GM18870 (cell line): ENCODE measurements around the gene SMNDC1.
A peak's percentile ranks its signal among the peaks of the same experiment; 100 is the strongest.
"Not testable (repeated sequence)": the region's sequence is repeated elsewhere in the genome, so short reads cannot be mapped to it uniquely, and the experiment has no call there.

ENCODE experiments used
- ATAC-seq: cut with Tn5 transposase; IDR thresholded peaks from one replicate; pipeline ENCODE4 v1.9.1; 2021; ENCODE audit warnings: moderate library complexity; ENCODE audit not compliant: unreplicated experiment

The SMNDC1 gene

DNA sequence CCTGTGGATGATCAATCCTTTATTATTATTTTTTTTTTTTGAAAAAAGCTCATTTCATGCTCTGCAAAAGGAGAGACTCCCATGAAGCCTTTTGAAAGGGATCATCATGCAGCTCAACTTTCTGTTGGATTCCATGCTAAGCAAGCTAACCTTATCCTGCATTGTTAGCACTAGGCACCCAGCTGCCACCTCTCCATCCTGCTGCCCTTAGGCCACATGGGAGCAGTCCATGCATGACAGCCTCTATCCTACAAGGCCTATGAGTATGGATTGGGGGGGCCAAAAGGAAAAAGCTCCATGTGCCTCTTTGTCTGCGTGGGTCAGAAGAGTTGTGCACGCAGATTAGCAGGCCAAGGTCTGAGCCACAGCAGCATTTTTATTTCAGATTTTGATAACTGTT lies 19.2 kb downstream of the SMNDC1 start:
- ATAC-seq, result no peak

DNA sequence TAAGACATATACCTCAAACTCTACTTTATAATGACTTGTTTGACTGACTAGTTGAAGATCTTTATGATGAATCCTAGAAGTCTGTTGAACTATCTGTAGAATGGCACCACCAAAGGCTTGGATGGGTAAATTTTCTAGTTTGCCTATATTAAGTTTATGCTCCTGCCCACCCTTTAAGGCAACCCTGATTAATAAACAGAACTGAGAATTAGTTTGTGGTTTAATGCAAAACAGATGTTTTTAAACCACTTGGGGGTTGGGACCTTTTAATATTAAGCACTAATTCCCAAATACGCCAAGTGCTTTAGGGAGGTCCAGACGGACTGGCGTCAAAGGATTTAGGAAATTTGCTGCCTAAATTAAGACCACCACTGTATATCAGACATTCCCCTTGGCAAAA lies 20.5 kb downstream of the SMNDC1 start:
- no peak for ATAC-seq

DNA sequence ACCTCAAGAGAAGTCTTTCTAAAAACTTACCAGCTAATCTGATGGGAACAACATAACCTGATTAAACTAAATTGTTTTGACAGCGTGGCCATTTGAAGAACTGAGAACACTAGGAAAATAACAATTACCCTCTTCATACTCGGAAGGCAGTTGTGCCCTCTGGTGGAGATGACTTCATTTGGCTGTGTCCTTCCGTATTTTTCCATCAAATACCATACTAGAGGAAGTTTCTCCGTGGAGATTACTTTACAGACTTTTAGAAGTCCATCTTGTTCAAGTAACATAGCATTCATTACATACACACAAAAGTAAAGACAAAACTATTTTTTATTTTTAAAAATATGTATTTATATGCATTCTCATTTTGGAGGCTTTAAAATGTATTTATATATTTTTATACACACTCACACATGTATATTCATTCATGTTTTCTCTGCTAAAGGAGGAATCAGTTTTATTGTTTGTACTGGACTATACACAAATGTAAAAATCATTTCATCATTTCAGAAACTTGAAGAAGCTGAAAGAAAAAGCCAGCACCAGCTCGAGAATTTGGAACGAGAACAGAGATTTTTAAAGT lies 25.2 kb downstream of the SMNDC1 start:
- peak; percentile 51 for ATAC-seq

DNA sequence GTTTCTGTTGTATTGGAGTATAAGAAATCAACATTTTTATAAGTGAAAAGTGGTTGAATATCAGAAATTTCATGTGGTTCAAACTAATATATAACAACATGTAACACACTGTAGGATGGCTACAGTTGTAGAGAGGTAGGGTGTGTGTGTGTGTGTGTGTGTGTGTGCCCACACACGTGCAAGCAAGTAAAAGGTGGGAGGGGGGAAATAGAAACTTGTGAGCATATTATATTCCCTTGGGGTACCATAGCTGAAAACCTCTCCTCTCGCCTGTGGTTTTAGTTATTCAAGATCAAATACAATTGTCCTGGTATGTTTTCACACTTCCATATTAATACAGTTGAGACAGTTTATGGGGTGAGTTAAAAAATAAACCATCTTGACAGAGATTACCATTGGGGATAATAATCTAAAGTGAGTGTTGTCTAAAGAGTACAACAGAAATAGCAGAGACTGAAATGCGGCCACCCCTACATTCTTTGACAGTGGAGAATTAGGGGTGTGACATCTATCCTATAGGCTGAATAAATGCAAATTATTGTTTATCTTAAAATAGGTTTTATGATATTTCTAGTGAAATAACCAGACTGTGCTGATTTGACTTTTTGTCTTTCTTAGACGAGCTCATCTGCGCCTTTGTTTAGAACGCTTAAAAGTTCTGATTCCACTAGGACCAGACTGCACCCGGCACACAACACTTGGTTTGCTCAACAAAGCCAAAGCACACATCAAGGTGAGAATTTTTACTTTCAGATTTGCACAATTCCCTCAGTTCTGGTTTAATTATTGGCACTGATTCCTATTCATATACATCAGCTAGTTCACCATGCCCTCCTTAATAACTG lies 25.9 kb downstream of the SMNDC1 start:
- ATAC-seq, result no peak

DNA sequence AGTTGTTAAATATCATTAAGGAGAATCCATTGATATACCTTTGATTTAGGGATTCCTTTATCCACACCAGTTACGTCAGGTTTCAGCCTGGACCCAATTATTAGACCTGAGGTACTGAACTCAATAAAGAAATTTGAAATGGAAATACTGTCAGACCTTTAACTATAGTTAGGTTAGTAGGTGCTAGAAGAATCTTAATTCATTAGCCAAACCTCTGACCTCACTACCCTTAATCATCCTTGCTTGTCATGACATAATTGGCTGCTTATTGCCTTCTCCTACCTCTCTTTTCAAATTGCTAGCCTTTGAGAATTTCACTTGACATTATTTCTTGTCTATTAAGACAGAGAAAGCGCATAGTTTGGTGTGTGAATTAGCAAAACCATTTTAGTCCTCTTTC lies 27.1 kb downstream of the SMNDC1 start:
- no peak for ATAC-seq

DNA sequence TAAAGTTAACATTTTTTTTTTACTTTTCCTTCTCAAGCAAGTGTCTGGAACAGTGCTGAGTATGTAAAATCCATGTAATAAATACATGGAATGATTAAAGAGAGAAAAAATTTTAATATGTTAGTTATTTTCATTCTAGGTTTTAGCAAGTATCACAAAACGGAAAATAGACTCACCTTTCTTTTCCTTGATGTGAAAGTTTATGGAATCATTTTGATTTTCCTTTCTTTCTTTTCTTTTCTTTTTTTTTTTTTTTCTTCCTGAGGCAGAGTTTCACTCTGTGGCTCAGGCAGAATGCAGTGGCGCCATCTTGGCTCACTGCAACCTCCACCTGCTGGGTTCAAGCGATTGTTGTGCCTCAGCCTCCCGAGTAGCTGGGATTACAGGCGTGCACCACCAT lies 28.1 kb downstream of the SMNDC1 start:
- ATAC-seq, result no peak

DNA sequence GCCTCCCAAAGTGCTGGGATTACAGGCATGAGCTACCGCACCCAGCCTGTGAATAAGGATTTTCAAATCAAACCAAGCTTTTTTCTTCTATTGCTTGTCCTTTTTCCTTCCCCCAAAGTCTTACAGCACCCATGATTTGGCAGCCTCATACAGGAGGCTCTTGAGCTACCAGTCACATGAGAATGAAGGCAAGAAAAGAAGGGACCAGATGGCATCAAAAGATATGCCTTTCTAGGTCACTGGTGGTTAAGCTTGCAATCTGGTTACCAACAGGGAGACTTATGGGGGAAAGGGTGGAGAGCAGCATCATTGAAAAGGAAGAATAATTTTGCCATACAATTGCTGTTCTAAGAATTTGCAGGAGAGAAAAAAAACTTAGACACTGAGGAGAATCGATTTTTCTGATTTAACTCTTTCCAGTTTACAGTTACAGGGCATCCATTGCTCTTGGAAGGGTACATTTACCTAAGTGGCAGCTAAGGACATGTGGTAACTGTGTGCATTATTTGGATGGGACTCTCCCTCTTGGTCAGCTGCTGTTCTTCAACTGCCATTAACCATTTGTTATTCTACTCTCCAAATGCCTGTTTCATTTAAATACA lies 29.5 kb downstream of the SMNDC1 start:
- ATAC-seq, result no peak

DNA sequence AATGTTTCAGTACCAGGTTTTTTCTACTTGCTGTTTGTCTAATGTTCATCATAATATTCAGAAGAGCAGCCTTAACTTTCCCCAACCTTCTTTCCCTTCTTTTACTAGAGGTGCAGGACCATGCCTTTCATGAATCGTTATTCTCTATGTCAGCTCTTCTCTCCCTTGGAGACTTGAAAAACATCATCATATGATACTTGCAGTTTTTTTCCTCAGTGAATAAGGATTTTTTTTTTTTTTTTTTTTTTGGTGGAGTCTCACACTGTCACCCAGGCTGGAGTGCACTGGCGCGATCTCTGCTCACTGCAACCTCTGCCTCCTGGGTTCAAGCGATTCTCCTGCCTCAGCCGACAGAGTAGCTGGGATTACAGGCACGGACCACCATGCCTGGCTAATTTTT lies 30.1 kb downstream of the SMNDC1 start:
- no peak for ATAC-seq

DNA sequence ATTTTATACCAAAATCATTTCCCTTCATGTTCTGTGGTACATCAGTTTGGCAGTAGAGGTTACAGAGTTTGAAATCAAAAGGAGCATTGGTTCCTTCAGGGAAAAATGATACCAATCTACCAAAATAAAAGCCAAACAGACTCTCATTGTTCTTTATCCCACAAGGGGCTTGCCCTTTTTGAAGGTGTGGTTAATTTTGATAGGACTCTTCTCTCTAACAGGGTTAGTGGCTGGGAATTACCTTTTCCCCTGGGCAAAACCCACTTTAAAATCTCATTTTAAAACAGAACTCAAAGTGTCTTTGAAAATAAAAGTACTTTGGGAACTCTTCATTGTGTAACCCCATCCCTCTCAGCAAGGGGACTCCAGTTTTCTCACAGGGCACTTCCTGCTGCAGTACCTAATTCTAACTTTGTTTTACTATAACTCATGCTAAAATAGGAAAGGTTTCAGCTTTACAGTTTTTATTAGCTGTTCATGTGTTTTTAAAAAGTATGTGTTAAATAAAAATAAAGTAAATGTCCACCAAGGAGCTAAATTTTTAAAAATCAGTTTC lies 30.6 kb downstream of the SMNDC1 start:
- no peak for ATAC-seq

DNA sequence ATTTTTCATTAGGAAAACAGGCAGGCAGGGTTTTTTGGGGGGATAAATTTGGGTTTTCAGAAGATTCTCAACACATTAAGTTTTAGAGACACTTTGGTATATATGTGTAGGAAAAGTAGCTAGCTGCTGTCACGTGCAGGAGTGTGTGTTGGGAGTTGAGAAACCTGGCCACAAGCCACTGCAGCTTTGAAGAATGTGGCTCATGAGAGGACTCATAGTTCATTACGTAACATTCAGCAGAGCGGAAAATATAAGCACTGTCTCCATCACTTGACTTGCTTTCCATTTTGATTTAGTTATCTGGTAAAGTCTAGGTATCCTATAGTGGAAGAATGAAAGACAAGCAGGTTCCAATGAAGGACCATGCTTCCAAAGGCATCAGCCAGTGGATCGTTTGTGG lies 31.2 kb downstream of the SMNDC1 start:
- peak; percentile 30 for ATAC-seq

DNA sequence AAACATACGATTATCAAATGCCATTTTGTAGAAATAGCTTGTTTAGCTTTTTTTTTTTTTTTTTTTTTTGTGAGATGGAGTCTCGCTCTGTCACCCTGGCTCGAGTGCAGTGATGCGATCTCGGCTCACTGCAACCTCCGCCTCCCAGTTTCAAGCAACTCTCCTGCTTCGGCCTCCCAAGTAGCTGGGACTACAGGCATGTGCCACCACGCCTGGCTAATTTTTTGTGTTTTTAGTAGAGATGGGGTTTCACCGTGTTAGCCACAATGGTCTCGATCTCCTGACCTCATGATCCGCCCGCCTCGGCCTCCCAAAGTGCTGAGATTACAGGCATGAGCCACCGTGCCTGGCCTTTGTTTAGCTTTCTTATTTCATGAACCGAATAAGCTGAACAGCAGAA lies 31.7 kb downstream of the SMNDC1 start:
- ATAC-seq, result not testable (repeated sequence)

DNA sequence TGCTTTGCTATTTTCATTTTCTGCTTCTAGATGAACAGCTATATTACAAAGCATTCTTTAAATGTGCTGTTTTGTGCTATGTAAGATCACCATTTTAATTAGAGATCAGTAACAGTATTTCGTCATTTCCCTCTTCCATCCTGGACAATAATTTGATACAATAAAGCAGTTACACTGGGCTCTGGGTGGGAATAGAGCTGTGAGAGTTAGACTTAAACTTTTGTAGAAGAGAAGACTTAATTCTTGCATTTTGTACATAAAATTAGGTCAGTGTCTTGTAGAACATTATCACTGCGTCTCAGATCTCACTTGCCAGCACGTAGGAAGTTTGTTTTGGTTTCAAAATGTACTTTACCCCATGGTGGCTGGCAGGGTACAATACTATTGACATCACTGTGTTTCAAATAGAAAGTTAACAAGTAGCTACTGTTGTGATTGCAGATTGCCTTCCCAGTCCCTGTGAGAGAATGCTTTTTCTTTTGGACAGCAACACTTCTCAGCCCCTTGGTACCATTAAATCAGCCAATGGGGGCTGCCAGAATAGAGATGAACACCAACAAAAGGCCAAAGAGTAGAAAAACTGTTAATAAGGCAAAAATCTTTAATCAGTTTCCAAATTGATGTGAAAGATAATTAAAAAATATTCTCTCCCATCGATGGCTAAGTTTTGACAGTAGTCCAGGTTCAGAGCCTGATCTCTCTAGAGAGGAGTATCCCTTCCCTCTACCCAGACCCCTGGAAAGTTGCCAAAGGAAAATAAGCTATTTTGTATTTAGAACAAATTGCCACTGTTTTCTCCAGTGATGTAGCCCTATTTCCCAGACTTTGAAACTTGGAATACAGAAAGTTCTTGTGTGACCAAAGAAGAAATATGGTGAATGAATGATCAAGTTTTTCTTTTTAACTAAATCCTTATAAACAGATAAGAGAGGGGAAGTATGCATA lies 35.1 kb downstream of the SMNDC1 start:
- ATAC-seq, result peak; percentile 70

DNA sequence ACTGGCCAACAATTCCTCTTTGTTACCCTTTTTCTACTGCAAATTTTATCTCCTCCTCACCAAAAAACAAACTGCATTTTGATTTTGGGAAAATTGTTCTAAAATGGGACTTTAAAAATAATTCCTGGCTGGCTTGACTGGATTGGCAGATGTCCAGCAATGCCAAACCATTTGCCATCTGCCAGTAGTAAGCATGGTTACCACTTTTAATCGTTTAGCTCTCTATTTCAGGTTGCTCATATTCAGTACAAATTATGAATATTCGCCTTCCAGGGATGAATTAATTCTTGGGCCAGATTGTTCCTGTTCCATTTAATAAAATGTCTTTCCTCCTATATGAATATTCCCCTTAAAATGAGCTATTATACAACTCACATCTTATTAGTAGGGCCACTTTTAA lies 35.7 kb downstream of the SMNDC1 start:
- ATAC-seq, result no peak

DNA sequence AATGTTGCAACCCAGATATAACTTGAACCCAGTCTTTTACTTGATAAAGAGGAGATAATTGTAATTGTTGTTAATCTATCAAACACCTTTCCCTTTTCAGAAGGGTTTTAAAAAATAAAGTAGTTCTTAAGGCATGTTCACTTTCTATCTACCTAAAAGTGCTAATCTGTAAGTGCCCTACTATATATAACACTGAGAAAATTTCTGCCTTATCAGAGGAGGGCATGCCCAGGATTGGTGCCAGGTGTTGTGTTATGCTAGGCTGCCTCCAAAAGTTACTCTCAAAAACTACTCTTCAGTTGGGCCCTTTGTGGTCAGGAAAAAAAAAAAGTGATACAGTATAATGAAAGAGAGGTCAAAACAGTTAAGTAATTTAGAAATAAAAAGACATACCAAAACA lies 36.3 kb downstream of the SMNDC1 start:
- no peak for ATAC-seq

DNA sequence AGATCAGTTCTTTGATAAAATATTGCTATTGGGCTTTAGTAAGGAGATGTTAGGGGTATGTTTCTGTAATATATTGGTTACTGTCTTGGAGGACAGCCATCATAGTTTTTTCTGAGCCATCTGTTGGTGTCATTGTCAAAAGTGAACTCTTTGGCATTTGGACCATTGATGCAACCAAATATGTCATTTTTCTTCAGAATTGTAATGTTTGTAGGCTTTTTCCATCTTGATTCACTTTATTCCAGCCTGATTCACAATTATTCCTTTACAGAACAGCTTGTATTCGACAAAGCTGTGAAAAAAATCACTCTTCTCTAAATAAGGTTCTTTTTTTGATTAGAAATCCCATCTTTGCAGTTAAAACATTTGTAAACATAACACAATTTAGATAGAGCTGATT lies 37.4 kb downstream of the SMNDC1 start:
- ATAC-seq, result no peak

DNA sequence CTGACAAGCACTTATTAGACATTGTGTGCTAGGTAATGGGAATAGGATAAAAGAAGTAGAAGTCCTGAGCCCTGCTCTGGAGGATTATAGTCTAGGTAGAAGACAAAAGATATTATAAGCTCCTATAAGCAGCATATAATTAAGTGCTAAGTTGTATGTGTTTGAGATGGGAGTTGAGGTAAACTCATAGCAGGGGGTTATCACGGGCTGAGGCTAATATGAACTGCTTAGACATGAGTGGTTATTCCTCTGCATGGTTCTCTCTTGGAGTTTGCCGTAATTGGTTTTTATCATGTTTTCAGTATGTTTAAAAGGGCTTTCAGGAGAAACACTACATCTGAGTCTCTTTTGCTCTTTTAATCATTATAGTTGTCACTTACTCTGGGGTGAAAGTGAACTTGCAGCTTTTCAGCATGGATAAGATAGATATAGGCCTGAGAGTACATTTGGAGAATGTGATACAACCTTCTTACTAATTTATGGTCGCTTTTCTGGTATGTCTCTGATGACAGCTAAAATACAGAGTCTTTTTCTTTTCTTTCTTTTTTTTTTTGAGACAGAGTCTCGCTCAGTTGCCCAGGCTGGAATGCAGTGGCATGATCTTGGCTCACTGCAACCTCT lies 39.0 kb downstream of the SMNDC1 start:
- no peak for ATAC-seq

DNA sequence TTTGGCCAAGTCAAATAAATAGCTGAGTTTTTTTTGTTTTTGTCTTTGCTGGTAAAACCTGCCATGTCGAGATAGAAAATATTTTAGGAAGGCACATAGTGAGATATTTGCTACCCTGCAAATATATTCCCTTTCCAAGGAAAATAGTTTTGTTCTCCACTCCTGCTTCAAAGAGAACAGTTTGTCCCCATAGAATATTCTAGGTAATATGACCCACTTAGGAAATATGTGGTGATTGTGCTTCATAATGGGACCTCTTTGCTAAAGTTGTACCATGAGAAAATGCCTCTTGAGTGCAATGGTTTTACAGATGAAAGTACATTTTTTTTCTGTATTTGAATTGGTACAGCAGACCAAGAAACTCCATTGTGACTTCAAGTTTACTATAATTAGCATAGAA lies 41.6 kb downstream of the SMNDC1 start:
- no peak for ATAC-seq

DNA sequence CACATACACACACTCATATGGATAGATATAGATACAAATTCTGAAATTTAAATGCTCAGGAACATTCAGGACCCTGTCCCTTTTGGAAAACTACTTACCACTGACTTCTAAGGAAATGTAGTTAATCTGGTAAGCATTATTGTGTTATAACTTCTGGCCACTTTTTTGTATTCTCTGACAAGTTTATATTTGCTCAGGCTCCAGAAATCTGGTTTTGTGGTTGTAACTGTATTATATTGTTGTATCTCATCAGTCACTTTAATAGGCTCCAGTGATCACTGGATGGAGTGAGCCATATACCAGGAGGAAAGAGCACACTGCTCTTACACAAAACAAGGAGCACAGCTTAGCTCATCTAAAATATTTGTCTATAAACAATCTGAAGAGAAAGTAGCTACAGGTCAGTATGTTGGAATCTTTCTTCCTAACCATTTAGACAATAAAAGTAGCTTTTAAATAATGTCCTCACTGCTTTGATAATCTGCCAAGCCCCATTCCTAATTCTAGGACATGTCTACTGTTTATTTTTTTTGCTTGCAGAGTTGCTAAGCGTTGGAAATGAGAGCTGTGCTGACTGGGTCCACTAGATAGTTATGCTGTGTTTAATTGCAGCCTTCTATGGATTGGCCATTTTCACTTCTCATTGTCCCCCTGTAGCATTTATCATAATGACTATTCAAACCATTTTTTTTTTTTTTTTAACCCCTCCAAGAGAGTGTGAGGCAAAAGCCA lies 43.8 kb downstream of the SMNDC1 start:
- ATAC-seq, result no peak

DNA sequence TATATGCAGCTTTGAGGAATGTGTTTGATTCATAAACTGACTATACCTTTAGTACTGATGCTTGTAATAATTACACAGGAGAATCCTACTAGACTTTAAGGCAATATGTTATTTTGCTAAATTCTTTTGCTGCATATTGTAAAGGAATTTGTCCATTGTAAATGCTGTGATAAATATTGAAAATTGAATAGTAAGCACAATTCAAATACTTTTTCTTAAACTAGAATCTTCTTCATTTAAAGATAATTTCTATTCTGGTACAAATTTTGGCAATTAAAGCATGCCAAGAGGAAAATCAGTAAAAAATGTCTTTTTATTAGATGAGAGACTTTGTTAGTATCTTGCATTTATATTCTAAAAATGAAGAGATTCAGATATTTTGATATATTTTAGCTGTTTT lies 45.4 kb downstream of the SMNDC1 start:
- no peak for ATAC-seq

DNA sequence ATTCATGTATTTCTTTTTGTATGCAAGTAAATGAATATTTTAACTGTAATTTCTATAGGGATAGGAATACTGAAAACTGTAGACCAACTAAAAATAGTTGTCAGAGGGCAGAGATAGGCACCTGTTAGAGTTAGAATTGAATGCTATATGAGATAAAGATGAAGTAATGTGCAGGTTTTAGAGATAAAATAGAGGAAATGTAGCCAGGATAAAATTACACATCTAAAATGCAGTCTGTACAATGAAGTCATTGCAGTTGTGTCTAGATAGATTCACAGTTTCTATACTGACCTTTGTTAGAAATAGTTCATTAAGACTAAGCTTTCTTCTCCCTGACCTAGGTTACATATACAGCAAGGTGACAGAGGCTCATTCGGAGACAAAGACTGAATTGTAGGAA lies 46.2 kb downstream of the SMNDC1 start:
- ATAC-seq, result no peak
